K562 (cell line): Measurements from ENCODE around the gene GRAMD2B.

Experiments
- BHLHE40 ChIP-seq: IDR thresholded peaks from 2 replicates; pipeline ENCODE4 v1.6.1; 2011; ENCODE audit warnings: low read length, improper control_type of control experiment
- ETS1 ChIP-seq: conservative IDR thresholded peaks from 2 replicates; pipeline ENCODE4 v1.6.1; 2011; ENCODE audit warnings: low read depth, mild to moderate bottlenecking, low read length; ENCODE audit not compliant: control insufficient read depth
- GABPA ChIP-seq: fragments of 200-800 bp; sonication (Bioruptor generic); conservative IDR thresholded peaks from 2 replicates; pipeline ENCODE4 v1.6.1; 2016; ENCODE audit warnings: low read depth, missing genetic modification characterization, missing compliant biosample characterization
- HNRNPL ChIP-seq: fragments of 200-400 bp; formaldehyde crosslinking; IDR thresholded peaks from 2 replicates; pipeline ENCODE4 v1.6.1; 2017; ENCODE audit warnings: low read depth, mild to moderate bottlenecking, low read length
- MAX ChIP-seq: sonication (generic); formaldehyde crosslinking; IDR thresholded peaks from 2 replicates; pipeline ENCODE4 v1.9.0; 2022; ENCODE audit warnings: mild to moderate bottlenecking, missing genetic modification reagents
- MYBL2 ChIP-seq, 2 experiments: fragments of 450-650 bp in 1 of 2; sonication (generic) in 1 of 2; formaldehyde crosslinking in 1 of 2; IDR thresholded peaks; 2 replicates each; pipeline versions ENCODE4 v1.6.1 to v1.8.1; 2017 to 2022; ENCODE audit warnings: borderline replicate concordance in 1 of 2, inconsistent platforms in 1 of 2, low read depth in 1 of 2, mild to moderate bottlenecking in 1 of 2, missing genetic modification reagents in 1 of 2, moderate library complexity in 1 of 2
- NR3C1 ChIP-seq: sonication (generic); formaldehyde crosslinking; IDR thresholded peaks from 2 replicates; pipeline ENCODE4 v1.8.1; 2022; ENCODE audit warnings: missing genetic modification reagents
- ZNF124 ChIP-seq: sonication (generic); formaldehyde crosslinking; IDR thresholded peaks from 2 replicates; pipeline ENCODE4 v1.8.1; 2022; ENCODE audit warnings: missing genetic modification reagents
- TF ChIP-seq, protein P1 (sequence below), 3 experiments: IDR thresholded peaks in 2 of 3; conservative IDR thresholded peaks in 1 of 3; 2 replicates each; pipeline ENCODE4 v1.5.1; 2011 to 2012; ENCODE audit warnings: low read length in 3 of 3, mild to moderate bottlenecking in 3 of 3, control low read depth in 2 of 3, improper control_type of control experiment in 1 of 3, inconsistent platforms in 1 of 3, low read depth in 1 of 3, mixed read lengths in 1 of 3, moderate library complexity in 1 of 3; ENCODE audit not compliant: insufficient read depth in 2 of 3
- TF ChIP-seq, protein P2 (sequence below): sonication (generic); formaldehyde crosslinking; IDR thresholded peaks from 2 replicates; pipeline ENCODE4 v1.8.0; 2022; ENCODE audit warnings: mild to moderate bottlenecking, missing genetic modification reagents, borderline replicate concordance

DNA sequence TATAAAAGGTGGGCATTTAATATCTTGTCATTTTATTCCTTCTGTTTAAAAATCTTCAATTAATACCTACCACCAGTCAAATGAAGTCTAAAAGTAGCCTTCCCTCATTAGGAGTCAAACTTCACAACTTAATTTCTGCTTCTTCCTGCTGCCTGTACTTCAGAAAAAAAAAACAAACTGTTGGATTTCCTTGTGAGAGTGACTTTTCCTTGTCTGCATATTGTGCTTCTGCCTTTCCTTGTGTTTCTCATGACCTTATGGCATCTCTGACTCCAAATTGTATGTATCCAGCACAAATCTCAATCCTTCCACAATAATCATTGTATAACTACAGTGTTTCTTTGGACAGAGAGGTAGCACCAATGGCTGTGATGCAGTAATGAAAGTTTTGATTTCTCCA is 32.1 kb downstream of the GRAMD2B start:
- TF ChIP-seq ZNF124 (CRISPR knock-in tag): no peak
- TF ChIP-seq HNRNPL: no peak
- TF ChIP-seq ETS1: no peak
- TF ChIP-seq BHLHE40: no peak
- no peak for TF ChIP-seq MAX (CRISPR knock-in tag)
- TF ChIP-seq, protein P1, sequence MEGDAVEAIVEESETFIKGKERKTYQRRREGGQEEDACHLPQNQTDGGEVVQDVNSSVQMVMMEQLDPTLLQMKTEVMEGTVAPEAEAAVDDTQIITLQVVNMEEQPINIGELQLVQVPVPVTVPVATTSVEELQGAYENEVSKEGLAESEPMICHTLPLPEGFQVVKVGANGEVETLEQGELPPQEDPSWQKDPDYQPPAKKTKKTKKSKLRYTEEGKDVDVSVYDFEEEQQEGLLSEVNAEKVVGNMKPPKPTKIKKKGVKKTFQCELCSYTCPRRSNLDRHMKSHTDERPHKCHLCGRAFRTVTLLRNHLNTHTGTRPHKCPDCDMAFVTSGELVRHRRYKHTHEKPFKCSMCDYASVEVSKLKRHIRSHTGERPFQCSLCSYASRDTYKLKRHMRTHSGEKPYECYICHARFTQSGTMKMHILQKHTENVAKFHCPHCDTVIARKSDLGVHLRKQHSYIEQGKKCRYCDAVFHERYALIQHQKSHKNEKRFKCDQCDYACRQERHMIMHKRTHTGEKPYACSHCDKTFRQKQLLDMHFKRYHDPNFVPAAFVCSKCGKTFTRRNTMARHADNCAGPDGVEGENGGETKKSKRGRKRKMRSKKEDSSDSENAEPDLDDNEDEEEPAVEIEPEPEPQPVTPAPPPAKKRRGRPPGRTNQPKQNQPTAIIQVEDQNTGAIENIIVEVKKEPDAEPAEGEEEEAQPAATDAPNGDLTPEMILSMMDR (IDR thresholded peaks at IDR 0.05 in 2 of 3, conservative IDR thresholded peaks at IDR 0.05 in 1 of 3; ENCODE audit: insufficient read depth in 2 of 3, low read depth in 1 of 3, low read length in 3 of 3): no peak
- TF ChIP-seq NR3C1 (CRISPR knock-in tag): no peak
- TF ChIP-seq, protein P2, sequence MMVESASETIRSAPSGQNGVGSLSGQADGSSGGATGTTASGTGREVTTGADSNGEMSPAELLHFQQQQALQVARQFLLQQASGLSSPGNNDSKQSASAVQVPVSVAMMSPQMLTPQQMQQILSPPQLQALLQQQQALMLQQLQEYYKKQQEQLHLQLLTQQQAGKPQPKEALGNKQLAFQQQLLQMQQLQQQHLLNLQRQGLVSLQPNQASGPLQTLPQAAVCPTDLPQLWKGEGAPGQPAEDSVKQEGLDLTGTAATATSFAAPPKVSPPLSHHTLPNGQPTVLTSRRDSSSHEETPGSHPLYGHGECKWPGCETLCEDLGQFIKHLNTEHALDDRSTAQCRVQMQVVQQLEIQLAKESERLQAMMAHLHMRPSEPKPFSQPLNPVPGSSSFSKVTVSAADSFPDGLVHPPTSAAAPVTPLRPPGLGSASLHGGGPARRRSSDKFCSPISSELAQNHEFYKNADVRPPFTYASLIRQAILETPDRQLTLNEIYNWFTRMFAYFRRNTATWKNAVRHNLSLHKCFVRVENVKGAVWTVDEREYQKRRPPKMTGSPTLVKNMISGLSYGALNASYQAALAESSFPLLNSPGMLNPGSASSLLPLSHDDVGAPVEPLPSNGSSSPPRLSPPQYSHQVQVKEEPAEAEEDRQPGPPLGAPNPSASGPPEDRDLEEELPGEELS: no peak
- TF ChIP-seq GABPA (tag): no peak
- no peak for TF ChIP-seq MYBL2 (IDR thresholded peaks at IDR 0.05; ENCODE audit: low read depth)
- no peak for TF ChIP-seq MYBL2 (CRISPR knock-in tag; IDR thresholded peaks at IDR 0.05; ENCODE audit: borderline replicate concordance)
